HL-60 (cell line): Measurements from ENCODE around the gene HSPA6.
"Not testable (repeated sequence)": the region's sequence is repeated elsewhere in the genome, so short reads cannot be mapped to it uniquely, and the experiment has no call there.

Source experiments
- CTCF ChIP-seq: IDR thresholded peaks from one replicate; pipeline ENCODE4 v1.5.1; 2011; ENCODE audit warnings: low read length, control low read depth, inconsistent platforms; ENCODE audit not compliant: insufficient read depth
- GABPA ChIP-seq: IDR thresholded peaks from 2 replicates; pipeline ENCODE4 v1.6.1; 2012; ENCODE audit warnings: low read depth
- POLR2AphosphoS5 ChIP-seq: IDR thresholded peaks from 2 replicates; pipeline ENCODE4 v1.6.1; 2012; ENCODE audit warnings: low read depth
- REST ChIP-seq: IDR thresholded peaks from 2 replicates; pipeline ENCODE4 v1.6.1; 2012; ENCODE audit warnings: low read depth; ENCODE audit not compliant: insufficient replicate concordance
- SPI1 ChIP-seq: IDR thresholded peaks from 2 replicates; pipeline ENCODE4 v1.6.1; 2012; ENCODE audit warnings: low read depth, mild to moderate bottlenecking, borderline replicate concordance

GRCh38 chr1:161556143-161556542, 31.8 kb downstream of the HSPA6 start:
- TF ChIP-seq CTCF, SPI1, POLR2AphosphoS5, REST, GABPA: not testable (repeated sequence)
